Skeletal muscle cell (primary cell): Measurements from ENCODE around the gene ARHGAP32.

Source experiments
- DNase-seq: peaks from one replicate; pipeline ENCODE4 v3.0.0-alpha.2; 2010; ENCODE audit warnings: low read depth
- H3K4me3 ChIP-seq: 2 replicates; pipeline ENCODE4 v1.5.1; 2011; ENCODE audit warnings: low read depth, mild to moderate bottlenecking, control low read depth, low read length, moderate library complexity

The ARHGAP32 gene

DNA sequence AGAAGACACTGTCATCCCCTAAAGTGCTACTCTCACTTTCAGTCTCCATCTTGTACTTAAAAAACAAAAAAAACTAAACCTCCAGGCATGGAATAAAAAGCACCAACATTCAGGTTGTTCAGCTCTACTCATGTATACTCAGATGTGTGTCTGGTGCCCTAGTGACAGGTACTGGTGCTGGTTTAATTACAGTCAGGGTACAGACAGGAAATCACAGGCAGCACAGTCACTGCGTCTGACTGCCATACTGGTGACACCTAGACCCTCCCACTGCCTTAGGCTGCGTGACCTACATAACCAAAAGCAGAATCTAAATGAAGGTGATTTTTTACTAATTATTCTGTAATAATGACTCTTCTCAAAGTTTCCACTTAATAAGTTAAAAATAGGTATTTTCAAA, at the start of gene ARHGAP32:
Gene ARHGAP32 (minus strand): TSS at position 176 of the 400 bp plus-strand sequence. CDS start 127 bp downstream, at position 49.
- H3K4me3 ChIP-seq = no peak within 1 kb of the TSS
- no peak for DNase-seq

GRCh38 chr11:129239207-129239606, 47.1 kb upstream of the ARHGAP32 start:
- DNase-seq = no peak
- no peak overlapping the region for H3K4me3 ChIP-seq

DNA sequence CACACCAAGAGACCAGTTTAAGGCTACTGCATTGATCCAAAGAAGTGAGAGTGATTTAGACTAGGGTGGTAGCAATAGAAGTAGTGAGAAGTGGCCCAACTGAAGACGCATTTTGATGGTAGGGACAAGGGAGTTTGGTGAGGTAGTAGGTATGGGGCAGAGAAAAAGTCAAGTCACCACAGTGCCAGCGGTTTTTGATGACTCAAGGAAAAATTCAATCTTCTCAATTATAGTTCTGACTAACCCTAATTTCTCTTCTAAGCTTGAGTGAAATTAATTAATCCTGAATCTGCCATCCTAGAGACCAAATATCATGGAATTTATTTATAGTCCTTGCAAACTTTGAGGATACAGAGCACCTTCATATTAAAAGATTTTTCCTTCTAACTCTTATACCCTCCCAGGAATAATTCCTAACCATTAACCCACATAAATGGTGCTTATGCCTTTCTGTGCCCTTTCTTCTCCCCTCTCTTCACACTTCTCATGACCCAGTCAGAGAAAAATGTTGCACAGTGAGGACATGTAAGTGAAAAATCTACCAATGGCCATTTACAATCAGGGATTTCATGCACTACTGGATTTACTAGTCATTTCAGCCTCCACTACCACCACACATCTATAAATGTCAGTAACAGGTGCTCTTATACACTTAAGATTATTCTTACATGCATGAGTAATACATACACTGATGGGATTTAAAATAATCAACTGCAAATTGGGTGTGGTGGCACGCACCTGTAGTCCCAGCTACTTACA, 45.9 kb upstream of the ARHGAP32 start:
- DNase-seq = no peak
- H3K4me3 ChIP-seq = no peak overlapping the region

- H3K4me3 ChIP-seq = no peak overlapping the region
- DNase-seq = no peak
These were observed 45.3 kb upstream of the ARHGAP32 start for GRCh38 chr11:129237456-129237855.

DNA sequence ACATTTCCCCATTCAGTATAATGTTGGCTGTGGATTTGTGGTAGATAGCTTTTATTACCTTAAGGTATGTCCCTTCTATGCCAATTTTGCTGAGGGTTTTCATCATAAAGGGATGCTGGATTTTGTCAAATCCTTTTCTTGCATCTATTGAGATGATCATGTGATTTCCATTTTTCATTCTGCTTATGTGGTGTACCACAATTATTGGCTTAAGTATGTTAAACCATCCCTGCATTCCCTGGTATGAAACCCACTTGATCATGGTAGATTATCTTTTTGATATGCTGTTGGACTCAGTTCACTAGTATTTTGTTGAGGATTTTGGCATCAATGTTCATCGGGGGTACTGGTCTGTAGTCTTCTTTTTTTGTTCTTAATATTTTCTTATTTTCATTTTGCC, 44.7 kb upstream of the ARHGAP32 start:
- DNase-seq = no peak
- no peak overlapping the region for H3K4me3 ChIP-seq

- no peak for DNase-seq
- H3K4me3 ChIP-seq = no peak overlapping the region
These were observed 42.9 kb upstream of the ARHGAP32 start for GRCh38 chr11:129234978-129235377.

GRCh38 chr11:129230006-129230405, 37.9 kb upstream of the ARHGAP32 start:
- H3K4me3 ChIP-seq = no peak overlapping the region
- no peak for DNase-seq

DNA sequence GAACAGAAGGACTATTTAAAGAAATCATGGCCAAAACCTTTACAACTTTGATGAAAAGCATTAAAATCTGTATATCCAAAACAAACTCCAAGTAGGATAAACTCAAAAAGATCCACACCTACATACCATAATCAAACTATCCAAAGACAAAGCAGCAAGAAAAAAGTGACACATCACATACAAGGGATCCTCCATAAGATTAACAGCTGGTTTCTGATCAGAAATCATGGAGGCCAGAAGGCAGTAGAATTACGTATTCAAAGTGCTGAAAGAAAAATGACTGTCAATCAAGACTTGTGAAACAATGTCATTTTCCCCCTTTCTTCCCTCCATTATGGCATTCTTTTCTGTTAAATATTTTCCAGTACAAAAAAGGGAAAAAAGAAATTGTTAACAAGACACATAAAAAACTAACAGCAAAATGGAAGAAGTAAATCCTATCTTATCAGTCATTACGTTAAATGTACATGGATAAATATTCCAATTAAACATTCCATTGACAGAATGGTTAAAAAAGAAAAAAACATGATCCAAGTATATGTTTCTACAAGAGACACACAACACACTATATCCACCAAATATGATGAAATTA, 34.2 kb upstream of the ARHGAP32 start:
- no peak for DNase-seq

GRCh38 chr11:129225190-129225589, 33.1 kb upstream of the ARHGAP32 start:
- peak; percentile 36 for DNase-seq

More for the DNA sequence above, 34.2 kb upstream of the ARHGAP32 start:
- H3K4me3 ChIP-seq = no peak overlapping the region

DNA sequence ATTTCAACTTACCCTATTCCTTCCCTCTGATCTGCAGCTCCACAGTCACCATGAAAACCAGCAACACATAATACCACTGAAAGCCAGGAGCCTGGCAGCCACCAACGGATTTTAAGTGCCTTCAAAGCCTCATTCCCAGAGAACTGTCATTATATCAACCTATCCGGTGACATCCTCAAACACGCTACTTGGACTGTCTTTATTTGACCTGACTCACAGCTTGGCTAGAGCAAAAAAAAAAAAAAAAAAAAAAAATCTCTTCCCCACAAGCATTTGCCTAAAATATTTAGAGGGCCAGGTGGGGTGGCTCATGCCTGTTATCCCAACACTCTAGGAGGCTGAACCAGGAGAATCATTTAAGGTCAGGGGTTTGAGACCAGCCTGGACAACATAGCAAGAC, 32.4 kb upstream of the ARHGAP32 start:
- H3K4me3 ChIP-seq = no peak overlapping the region
- no peak for DNase-seq

More at GRCh38 chr11:129225190-129225589, 33.1 kb upstream of the ARHGAP32 start:
- no peak overlapping the region for H3K4me3 ChIP-seq

GRCh38 chr11:129223701-129224149, 31.6 kb upstream of the ARHGAP32 start:
- peak; percentile 33 for DNase-seq
- H3K4me3 ChIP-seq = no peak overlapping the region

- no peak overlapping the region for H3K4me3 ChIP-seq
- DNase-seq = no peak
These were observed 31.1 kb upstream of the ARHGAP32 start for GRCh38 chr11:129223260-129223659.

DNA sequence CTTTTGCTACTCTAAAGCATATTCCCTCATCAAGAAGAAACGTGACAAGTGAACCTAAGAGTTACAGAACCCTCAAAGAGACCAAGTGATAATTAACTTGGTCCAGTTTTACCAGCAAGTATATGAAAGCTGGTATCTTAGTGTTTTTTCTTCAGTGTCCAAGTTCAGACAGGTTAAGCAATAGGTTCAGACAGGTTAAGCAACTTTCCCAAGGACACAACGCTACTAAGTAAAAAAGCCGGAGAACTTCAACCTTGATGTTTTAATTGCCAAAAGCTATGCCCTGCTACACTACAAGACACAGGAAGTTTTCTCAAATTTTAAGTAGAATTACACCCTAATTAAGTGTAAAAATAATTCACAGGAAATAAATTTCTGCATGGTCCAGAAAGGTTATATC, 30.0 kb upstream of the ARHGAP32 start:
- no peak for DNase-seq
- no peak overlapping the region for H3K4me3 ChIP-seq

GRCh38 chr11:129215506-129216245, 23.6 kb upstream of the ARHGAP32 start:
- H3K4me3 ChIP-seq = no peak overlapping the region
- DNase-seq = no peak

GRCh38 chr11:129214710-129215295, 22.7 kb upstream of the ARHGAP32 start:
- no peak overlapping the region for H3K4me3 ChIP-seq
- DNase-seq = no peak

- no peak overlapping the region for H3K4me3 ChIP-seq
- no peak for DNase-seq
These were observed 21.1 kb upstream of the ARHGAP32 start for GRCh38 chr11:129213261-129213660.

DNA sequence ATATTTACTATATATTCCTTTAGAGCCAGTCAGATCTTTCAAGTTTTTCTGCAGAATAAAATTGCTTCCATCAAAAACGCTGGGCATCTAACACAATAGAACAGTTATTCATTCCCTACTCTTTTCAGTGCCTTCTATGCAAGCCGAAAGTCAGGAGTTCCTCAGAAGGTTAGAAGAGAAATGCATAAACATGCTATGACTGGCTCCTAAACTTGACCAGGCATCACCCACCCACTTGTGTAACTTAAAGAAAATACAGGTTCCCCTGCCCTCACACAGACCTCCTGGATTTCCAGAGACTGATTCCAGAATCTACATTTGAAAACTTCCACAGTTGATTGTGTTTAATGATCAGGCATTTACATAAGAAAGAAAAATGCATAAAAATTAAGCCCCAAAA, 19.3 kb upstream of the ARHGAP32 start:
- H3K4me3 ChIP-seq = no peak overlapping the region
- no peak for DNase-seq

GRCh38 chr11:129210831-129211181, 18.7 kb upstream of the ARHGAP32 start:
- DNase-seq = no peak
- H3K4me3 ChIP-seq = no peak overlapping the region

- H3K4me3 ChIP-seq = no peak overlapping the region
- DNase-seq = no peak
These were observed 18.0 kb upstream of the ARHGAP32 start for GRCh38 chr11:129209891-129210830.
